ENCODE data around the gene CHST12.
"Not testable (repeated sequence)": the region's sequence is repeated elsewhere in the genome, so short reads cannot be mapped to it uniquely, and the experiment has no call there.

The CHST12 gene

GRCh38 chr7:2435146-2435545, 31.7 kb downstream of the CHST12 start:
- no peak for DNase-seq (ENCODE audit: low read depth, low spot score)

- no peak for DNase-seq (ENCODE audit: low read depth, low spot score)
These were observed 33.1 kb downstream of the CHST12 start for GRCh38 chr7:2436341-2437104.

DNA sequence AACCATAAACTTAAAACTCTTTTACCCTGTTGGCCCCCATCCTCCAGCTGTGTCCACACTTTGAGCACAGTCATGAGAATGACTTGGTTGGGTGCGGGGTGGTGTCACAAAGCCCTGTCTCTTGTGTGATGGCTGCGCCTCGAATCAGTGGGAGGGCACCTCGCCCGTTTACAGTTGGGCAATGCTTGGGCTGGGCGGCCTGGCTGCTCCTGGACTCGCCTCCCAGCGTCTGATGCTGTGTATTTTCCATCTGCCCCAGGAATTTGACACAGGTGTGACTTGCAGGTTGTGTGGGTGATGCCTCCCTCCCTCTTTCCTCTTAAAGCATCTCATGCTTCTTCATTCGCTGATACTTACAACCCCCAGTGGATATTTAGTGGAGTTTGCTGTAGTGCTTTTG, 33.7 kb downstream of the CHST12 start:
- no peak for DNase-seq (ENCODE audit: low read depth, low spot score)

DNA sequence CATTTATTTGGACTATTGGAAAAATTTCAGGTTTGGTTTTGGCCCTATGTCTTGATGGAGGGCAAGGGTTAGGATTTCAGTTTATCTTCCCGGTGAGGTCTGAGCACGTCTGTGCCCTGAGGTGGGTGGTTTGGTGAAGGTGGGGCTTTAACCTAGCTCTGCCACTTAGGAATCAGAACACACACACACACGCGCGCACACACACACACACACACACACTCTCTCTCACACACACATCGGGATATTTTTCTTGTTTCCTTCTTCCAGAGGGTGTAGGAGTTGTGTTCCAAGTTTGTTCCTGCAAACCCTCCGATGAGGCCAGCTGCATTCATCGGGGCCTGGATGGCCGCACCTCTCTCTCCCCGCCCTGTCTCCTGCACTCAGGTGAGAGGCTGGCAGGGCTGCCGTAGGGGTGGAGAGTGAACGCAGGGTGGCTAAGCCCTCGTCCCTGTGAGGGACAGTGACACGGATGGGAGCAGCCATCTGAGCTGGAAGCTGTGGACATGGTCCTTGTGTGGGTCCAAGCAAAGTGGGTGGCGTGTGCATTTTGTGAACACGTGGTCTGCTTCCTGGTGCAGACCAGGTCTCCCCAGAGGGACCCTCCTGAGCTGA, 34.2 kb downstream of the CHST12 start:
- no peak for DNase-seq (ENCODE audit: low read depth, low spot score)

DNA sequence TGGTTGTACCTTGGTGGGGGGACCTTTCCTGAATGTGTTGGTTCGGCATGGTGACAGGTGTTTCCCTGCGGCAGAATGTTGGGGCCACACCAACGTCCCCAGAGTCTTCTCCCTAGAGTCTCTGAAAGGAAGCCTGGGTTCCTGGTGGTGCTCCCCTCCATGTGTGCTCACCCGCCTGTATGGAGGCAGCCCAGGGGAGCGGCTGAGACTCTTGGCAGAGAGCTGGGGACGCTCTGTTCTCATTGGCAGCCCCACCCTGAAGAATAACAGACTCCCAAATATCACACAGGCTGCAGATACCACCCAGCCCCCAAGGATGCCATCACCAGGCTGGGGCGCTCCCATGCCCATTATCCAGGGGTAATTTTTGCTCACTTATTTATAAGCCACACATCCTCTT, 34.8 kb downstream of the CHST12 start:
- DNase-seq (ENCODE audit: low read depth, low spot score): no peak

DNA sequence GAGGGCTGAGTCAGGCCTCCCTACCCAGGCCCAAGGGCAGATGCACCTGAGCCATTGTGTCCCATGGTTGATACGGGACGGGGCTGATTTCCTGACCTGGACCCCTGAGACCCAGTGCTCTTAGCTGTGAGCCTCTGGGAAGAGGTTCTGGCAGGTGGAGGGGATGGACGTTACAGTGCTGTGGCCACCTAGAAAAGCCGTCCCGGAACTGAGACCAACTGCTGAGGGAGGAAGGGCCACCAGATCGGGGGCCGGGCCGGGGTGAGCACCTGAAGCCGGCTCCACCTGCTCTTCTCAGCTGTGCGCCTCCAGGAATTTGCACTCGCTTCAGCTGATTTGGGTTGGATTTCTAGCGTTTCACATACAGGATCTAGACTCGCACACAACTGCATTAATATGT, 35.4 kb downstream of the CHST12 start:
- no peak for DNase-seq (ENCODE audit: low read depth, low spot score)

DNA sequence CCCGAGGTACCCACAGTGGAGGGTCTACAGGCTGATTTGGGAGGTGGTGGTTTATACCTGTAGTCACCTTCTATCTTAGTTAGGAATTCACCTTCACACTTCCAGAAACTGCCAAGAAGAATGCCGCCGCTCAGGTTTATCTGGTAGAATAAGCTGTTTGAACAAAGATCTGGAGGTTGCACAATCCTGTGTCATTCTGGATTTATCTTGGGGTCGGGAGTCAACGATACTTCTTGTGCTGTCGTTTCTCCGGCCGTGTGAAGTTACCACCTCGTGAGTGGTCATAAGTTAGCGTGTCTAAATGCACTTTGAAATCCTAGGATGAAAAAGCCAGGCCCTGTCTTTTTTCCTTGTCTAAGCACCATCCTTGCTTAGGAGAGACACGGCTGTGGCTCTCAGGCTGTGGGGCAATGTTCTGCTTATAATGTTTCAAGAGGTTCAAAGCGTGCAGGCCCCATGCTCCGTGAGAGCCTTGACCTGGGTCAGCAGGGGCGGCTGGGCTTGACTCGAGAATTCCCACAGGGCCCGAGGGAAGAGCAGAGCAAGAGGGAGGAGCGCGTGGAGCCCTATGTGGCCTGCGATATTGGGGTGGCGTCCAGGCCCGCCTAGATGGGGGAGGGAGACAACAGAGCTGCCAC, 37.3 kb downstream of the CHST12 start:
- DNase-seq (ENCODE audit: low read depth, low spot score): no peak

DNA sequence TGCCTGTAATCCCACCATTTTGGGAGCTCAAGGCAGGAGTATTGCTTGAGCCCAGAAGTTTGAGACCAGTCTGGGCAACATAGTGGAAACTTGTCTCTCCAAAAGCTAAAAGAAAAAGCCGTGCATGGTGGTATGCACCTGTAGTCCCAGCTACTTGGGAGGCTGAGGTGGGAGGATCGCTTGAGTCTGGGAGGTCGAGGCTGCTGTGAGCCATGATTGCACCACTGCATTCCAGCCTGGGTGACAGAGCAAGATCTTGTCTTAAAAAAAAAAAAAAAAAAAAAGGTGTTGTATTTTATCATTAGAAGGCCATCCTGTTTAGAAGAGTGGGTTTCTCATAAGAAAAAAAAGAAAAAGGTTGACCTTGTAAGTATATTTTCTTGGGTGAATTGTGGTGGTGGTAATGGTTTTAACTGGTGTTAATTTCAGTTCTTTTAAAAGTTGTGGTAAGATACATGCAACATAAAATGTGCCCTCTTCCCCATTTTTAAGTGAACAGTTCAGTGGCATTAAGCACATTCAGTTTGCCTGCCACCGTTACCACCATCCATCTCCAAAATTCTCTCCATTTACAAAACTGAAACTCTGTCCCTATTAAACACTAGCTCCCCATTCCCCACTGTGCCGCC, 38.1 kb downstream of the CHST12 start:
- DNase-seq (ENCODE audit: low read depth, low spot score): no peak

GRCh38 chr7:2443491-2443890, 40.1 kb downstream of the CHST12 start:
- DNase-seq (ENCODE audit: low read depth, low spot score): no peak

DNA sequence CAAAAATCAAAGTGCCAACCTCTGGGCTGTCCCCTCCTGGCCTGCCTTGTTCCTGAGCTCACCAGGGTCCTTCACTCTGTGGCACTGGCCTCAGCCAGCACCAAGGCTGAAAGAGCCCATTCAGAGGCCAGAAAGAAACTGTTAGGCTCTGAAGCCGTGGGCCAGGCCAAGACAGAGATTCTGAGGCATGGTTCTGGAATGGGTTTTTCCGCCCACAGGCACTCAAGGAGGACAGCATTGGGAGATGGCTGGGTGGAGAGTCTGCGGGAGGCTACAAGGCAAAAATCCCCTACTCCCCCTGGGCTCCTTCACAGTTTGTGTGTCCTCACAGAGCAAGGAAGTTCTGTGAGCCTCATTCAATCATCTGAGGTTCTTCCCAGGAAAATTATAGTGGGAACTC, 41.1 kb downstream of the CHST12 start:
- DNase-seq (ENCODE audit: low read depth, low spot score): no peak

DNA sequence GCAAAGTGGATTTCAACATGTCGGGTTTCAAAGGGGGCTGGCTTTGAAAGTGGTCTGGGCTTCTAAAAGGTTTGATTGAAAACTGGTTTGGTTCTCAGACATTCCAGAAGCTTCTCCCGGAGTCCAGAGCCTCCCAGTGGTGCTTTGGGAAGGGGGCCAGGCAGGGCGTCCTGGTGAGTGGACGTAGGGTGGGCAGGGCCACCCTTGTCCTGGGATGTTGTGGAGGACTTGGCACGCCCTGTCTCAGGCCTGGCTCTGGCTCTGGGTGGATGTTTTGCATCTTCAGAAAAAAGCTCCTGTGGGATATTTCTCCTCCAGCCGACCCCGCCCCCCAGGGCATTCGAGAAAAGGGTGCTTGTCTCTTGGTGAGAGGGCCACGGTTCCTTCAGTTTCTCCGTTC, 41.6 kb downstream of the CHST12 start:
- DNase-seq (ENCODE audit: low read depth, low spot score): no peak

- no peak for DNase-seq (ENCODE audit: low read depth, low spot score)
These were observed 42.6 kb downstream of the CHST12 start for GRCh38 chr7:2445898-2446555.

DNA sequence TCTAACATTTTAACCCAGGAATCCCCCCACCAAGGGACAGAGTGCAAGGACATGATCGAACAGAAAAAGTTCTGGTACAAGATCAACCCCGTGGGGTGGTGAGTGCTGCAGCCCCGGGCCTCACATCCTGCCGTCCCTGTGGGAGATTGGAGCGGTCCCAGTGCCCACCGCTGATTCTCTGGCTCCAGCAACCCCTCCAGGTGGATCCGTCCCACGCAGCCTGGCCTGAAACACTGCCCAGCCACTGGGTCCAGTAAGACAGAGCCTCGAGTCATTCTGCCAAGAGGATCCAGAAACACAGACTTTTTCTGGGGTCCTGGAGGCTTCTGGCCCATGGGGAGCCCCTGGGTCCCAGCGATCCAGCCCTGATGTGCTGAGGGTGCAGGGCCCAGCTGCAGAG, 43.3 kb downstream of the CHST12 start:
- no peak for DNase-seq (ENCODE audit: low read depth, low spot score)

DNA sequence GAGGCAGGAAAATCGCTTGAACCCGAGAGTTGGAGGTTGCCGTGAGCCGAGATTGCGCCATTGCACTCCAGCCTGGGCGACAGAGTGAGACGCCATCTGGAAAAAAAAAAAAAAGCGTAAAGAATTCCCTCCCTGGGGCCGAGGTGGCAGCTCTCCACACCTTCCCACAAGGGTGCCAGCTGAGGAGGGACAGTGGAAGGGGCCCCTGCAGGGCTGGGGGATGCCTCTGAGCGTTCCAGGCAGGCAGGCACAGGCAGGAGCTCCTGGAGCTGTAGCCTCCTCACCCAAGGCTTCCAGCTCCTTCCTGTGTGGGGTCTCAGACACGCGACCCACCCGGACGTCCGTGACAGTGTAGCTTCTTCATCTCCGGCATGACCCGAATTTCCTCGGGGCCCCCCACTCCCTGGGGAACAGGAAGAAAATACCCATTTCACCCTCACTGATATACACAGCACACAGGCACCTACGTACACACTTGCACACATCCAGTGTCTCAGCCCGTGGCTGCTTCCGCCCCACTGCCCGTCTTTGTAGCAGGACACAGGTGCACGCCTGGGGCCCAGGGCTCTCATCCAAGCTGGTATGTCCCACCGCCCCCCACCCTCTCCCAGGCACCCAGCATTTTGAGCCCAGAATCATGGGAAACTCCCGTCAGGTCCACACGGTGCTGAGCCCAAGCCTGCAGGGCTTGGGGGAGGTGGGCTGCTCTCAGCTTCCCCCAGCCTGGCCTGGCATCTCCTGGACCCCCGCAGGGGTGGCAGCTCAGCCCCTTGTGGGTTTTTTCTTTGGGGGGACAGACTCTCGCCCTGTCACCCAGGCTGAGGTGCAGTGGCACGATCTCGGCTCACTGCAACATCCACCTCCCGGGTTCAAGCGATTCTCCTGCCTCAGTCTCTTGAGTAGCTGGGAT, 47.0 kb downstream of the CHST12 start:
- no peak for DNase-seq (ENCODE audit: low read depth, low spot score)

- peak; percentile 69 for DNase-seq (ENCODE audit: low read depth, low spot score)
These were observed 48.0 kb downstream of the CHST12 start for GRCh38 chr7:2451171-2452073.

- DNase-seq (ENCODE audit: low read depth, low spot score): no peak
These were observed 48.7 kb downstream of the CHST12 start for GRCh38 chr7:2452074-2452507.

DNA sequence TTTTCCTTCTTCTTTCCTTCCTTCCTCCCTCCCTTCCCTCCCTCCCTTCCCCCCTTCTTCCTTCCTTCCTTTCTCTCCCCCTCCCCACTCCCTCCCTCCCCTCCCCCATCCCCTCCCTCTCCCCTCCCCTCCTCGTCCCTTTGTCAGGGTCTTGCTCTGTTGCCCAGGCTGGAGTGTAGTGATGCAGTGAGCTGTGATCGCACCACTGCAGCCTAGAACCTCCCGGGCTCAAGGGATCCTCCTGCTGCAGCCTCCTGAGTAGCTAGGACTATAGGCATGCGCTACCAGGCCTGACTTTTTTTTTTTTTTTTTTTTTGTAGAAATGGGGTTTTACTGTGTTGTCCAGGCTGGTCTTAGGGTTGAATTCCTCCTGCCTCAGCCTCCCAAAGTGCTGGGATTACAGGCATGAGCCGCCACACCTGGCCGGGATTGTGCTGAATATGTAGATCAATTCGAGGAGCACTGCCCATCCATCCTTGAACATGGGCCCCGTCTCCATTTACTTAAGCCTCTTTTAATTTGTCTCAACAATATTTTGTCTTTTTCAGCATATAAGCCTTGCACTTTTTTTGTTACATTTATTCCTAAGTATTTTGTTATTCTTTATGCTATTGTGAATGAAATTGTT, 49.3 kb downstream of the CHST12 start:
- DNase-seq (ENCODE audit: low read depth, low spot score): no peak

- not testable (repeated sequence) for DNase-seq (ENCODE audit: low read depth, low spot score)
These were observed 50.4 kb downstream of the CHST12 start for GRCh38 chr7:2453849-2454248.

GRCh38 chr7:2459674-2460073, 56.3 kb downstream of the CHST12 start:
- no peak for DNase-seq (ENCODE audit: low read depth, low spot score)

Measured in activated naive CD8-positive, alpha-beta T cell treated with anti-CD3 and anti-CD28 coated beads, Interleukin-2, amount 50 U/mL, for 16 hours (primary cell).